Stimulated activated naive CD4-positive, alpha-beta T cell treated with Interleukin-2 at 50 U/mL for 16 hours (primary cell): ENCODE results near the gene PPFIA2.
"Not testable (repeated sequence)": the region's sequence is repeated elsewhere in the genome, so short reads cannot be mapped to it uniquely, and the experiment has no call there.

Experiments used
- DNase-seq: peaks from one replicate; lab custom pipeline; 2025; lab: John Stamatoyannopoulos, UW

PPFIA2 gene

GRCh38 chr12:81211306-81211705, 547.8 kb downstream of the PPFIA2 start:
- DNase-seq: no peak

- not testable (repeated sequence) for DNase-seq
These were observed 549.4 kb downstream of the PPFIA2 start for GRCh38 chr12:81209772-81210225.

- no peak for DNase-seq
These were observed 550.1 kb downstream of the PPFIA2 start for GRCh38 chr12:81209012-81209411.

- no peak for DNase-seq
These were observed 550.8 kb downstream of the PPFIA2 start for GRCh38 chr12:81208187-81208911.
